Fibroblast of skin of left quadriceps (primary cell): ENCODE results near the gene DEK.

ENCODE experiments used
- DNase-seq, 2 experiments: peaks; one replicate each; pipeline ENCODE4 v3.0.0-alpha.2; 2013; ENCODE audit warnings: low read depth in 2 of 2

The DEK gene

DNA sequence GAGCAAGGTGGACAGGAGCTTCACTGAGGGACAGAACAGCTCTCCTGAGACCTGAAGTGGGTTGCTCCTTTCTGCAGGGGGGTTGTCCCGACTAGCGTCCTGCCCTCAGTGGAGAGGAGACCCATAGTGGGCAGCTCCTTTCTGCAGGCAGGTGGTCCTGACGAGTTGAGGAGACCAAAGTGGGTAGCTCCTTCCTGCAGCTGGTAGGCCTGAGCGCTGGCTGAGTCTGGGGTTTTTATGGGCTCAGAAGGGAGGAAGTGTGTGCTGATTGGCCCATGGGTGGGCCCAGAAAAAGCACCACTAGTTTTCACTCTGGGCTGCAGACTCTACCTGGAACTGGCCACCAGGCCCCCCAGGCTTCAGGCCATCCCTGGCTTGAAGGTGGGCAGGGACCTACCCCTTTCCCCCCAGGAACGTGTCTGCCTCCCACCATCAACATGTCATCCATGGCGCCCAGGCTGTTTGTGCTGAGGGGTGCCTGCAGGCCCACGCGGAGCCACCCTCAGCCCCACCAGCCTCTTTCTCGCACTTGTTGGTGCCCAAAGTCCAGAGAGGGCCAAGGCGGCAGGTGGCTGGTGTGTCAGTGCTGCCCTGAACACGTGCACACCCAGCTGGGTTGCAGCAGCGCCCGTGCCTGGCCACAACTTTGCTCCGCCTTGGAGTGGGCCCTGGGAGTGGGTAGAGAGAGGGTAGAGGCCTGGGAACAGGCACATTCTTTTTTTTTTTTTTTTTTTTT, 1.6 kb upstream of the DEK start:
- DNase-seq: no peak

DNA sequence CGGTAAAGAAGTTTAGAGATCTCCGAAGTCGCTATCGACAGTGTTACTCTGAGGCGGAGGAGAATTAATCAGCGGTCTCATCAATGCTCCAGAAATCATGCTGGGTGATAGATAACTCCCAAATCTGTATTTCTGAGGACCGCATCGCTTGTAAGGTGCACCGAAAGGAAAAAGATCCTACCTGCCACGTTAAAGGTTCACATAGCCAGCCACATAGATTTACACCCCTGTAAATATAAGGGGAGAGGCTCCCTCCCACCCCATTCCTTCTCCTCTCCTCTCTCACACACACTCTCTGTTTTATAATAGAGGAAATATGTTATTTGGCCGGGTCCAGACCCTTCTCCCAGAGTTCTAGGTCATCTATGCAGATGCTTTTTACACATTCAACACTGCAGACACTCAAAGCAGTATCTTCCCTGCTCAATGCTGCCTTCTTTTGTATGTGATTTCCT, 620 bp upstream of the DEK start:
- DNase-seq: no peak

DNA sequence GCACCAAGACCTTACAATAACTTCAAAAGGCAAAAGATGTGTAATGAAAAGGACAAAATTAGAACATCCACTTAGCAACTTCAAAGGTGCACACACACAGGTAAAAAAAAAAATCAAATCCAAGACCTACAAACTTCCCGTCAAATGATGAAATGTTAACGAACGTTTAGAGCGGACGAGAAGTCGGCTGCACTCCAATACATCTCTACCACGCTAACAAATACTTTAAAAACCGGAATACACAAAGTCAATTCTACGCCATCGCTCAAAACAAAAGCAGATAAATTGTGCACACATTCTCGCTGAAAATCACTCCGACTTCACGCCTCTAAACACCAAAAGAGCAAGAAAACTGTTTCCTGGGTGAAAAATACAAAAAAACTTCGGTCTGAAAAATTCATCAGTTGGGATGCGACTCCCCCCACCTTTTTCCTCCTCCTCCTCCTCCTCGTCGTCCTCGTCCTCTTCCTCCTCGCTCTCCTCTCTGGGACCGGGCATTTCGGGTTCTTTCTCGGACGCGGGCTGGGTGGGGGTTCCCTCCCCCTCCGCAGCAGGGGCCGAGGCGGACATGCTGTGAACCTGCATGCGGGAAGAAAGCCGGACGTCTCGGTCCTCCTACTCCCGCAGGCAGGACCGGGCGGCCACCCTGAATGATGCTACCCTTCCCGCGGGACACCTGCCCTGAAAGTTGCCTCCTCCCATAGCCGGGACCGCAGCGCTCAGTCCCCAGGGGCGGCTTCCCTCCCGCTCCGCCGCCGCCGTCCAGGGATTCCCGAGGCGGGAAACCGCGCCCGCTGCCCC, 712 bp downstream of the DEK start:
- DNase-seq: no peak

DNA sequence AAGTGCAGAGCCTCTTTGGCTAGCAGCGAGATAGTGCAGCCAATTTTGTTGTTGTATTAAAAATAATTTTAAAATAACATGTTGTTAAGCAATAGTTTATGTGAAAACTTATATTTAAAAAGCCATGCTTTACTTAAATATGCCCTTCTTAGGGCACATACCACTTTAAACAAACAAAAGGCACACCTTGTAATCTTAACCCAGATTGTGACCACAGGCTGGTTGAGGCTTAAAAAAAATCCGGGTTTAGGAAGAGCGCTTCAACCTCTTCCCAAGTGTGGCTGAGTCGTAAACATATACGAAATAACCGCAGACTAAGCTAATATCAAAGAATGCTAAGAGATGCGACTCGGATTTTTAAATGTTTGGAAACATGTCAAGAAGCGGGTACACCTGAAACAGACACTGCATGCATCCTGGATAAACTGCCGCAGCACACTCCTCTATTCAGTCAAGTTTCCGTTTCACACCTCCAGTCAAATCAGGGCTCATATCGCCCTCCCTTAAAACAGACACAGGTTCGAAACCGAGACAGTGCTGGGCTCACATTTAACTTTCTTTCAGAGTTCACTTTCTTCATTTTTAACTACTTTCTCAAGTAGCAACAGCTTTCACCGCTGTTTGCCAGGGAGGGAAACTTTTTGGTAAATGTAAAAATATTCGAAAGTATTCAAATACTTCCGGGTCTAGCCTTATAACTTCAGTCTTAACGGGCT, 1.5 kb downstream of the DEK start:
- DNase-seq: no peak

DNA sequence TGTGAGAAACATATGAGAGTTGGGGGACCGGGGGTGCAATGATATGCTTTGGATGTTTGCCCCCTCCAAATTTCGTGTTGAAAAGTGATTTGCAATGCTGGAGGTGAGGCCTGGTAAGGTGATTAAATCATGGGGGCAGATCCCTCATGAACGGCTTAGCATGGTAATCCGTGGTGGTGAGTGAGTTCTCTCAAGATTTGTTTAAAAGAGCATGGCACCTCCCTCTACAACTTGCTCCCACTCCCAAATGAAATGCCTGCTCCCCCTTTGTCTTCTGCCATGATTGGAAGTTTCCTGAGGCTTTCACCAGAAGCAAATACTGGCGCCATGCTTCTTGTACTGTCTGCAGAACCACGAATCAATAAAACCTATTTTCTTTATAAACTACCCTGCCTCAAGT, 2.5 kb downstream of the DEK start:
- DNase-seq: no peak

DNA sequence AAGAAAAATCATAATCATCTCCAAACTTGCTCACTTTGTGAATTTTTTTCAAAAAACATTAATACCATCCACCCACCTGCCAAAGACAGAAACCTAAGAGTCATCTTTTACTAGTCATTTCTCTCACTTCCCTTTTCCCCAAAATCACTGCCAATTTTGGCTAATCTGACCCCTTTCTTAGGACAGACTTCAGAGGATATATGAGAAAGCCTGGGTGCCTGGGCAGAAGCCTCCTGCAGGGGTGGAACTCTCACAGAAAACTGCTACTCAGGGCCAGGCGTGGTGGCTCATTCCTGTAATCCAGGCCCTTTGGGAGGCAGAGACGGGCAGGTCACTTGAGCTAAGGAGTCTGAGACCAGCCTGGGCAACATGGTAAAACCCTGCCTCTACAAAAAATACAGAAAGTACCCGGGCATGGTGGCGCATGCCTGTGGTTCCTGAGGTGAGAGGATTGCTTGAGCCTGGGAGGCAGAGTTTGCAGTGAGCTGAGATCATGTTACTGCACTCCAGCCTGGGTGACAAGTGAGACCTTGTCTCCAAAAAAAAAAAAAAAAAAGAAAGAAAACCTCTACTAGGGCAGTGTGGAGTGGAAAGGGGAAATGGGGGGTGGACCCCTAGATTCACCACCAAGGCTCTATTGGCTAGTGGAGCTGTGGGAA, 3.8 kb downstream of the DEK start:
- no peak for DNase-seq

DNA sequence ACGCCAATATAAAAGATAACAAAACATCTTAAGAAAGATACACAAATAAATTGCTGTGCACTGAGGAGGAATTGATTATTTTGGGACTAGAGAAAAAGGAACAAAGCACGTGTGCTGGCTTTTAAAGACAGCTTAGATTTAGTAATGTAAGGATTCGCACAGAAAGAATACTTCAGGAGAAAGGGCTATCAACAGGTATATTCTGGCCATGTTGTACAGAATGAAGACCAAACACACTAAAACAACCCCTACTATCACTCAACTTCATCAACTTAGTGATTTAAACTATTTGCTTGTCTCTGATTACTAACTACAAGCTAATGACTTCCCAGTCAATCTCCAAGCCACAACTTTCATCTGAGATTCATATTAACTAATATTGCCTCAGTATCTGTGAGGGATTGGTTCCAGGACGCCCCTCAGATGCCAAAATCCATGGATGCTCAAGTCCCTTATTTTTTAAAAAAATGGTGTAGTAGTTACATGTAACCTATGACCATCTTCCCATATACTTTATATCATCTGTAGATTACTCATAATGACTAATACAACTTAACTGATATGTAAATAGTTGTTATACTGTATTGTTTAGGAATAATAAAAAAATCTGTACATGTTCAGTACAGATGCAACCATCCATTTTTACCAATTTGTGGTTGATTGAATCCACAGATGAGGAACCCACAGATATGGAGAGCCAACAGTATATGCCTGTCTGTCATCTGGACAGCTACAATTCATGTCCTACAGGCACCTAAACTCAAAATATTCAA, 4.5 kb downstream of the DEK start:
- DNase-seq: no peak

DNA sequence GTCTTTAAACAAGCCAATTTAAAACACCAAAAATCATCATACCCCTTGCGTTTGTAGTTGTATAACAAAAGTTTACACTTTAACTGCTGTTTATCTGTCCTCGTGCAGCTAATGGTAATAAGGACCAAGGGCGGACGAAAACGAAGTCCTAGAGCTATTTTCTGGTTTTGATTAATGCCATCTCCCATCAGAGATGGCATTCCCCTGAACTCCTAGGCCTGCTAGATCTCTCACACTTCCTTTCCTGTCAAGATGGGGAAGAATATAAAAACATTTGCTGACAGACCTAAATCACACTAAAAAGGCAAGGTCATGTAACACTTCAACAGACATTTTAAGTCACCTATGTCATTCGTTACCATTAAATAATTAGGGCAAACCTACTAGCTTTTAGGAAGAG, 9.5 kb downstream of the DEK start:
- DNase-seq: no peak

DNA sequence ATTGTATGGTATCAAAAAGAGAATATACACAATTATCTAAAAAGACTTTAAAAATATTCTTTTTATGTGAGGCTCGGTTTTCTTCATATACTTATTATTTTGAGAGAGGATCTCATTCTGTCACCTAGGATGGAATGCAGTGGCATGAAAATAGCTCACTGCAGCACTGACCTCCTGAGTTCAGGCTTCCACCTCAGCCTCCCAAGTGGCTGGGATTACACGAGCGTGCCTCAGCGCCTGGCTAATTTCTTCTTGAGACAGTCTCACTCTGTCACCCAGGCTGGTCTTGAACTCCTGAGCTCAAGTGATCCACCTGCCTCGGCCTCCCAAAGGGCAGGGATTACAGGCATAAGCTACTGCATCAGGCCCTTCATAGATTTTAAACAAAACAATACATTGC, 10.7 kb downstream of the DEK start:
- DNase-seq: no peak

DNA sequence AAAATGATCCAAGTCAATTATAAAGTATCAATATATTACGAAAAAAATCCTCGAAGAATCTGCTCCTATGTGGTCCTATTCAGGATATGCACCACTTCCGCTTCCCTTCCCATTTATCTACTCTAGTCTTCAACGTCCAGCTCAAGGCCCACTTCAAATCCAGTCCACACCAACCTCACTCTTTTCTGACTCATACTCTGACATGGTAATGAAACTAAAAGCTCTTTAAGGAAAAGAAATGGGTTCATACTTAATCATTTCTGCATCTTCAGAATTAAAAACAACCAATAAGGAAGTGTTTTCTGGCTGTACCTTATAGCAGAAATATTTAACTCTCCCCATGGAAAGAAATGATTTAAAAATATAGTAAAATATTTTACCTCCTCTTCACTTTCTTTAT, 15.1 kb downstream of the DEK start:
- DNase-seq: no peak

DNA sequence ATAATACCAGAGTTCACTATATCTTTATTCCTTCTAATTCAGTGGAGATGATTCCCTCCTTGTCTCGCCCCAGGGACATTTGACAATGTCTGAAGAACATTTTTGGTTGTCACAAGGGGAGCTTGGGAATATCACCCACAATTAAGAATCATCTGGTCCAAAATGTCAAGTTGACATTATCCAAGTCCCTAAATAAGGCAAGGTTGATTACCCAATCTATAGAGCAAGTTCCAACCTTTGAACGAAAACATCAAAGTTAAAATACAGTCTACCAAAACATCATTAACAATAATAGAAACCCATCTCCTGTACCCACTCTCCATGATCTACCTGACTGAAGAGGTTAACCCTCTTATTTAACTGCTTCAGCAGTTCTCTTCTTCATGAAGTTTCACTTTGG, 15.6 kb downstream of the DEK start:
- DNase-seq: no peak

DNA sequence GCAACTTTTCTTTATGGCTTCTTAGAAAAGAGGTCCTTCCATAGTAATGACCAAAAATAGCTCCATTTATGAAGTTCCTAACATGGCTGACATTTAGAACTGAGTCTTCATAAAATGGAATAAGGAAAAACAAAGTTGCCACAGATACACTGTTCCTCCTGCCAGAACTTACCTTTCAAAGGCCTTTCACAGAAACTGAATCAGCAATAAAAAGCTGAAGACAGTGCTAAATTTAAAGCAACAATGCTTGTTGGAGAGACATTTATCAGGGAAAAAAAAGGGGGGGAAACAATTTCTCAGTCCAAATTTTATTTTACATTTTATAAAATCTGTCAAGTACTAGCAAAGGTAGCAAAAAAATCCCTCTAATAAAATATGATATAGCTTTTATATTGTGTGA, 17.3 kb downstream of the DEK start:
- DNase-seq: no peak

DNA sequence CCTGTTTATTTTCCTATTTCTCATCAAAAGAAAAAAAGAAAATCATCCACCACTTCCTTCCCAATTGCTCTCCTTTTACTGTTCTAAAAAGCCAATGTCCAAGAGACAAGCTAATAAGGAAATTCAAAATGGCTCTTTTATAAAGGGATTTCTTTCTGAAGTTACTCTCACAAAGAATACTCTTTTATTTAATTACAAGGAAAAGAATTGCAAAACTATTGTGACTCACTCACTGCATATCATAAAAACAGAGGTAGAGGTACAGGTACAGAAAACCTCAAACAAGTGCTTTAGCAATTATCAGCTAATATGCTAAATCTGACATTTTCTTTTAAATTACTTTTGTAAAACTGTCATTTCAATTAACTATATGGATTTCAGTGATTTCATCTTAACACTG, 18.1 kb downstream of the DEK start:
- DNase-seq: no peak

DNA sequence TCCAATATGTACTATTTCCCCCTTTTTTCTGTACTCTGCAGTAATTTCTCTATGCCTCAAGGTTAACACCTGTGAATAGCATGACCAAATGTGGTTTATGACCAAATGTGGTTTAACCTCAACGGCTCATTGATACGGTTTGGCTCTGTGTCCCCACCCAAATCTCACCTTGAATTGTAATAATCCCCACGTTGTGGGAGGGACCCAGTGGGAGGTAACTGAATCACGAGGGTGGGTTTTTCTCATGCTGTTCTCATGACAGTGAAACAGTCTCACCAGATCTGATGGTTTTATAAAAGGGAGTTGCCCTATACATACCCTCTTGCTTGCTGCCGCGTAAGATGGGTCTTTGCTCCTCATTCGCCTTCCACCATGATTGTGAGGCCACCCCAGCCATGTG, 18.7 kb downstream of the DEK start:
- no peak for DNase-seq

DNA sequence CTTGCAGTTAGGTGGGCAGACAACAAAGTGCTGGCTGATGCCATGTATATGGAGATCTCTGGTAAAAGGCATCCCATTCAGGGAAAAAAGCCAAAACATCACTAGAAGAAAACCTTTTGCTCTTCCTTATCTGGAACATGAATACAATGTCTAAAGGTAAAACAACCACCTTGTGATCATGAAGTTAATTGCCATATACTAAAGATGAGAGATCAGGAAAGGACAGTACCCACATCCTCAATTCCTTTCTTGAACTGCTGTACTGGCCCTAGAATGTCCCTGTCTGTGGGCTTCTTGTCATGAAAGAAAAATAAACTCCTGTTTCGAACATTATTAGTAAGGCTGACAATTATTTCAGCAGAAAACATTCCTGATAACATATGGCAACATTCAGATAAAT, 19.3 kb downstream of the DEK start:
- DNase-seq: no peak

DNA sequence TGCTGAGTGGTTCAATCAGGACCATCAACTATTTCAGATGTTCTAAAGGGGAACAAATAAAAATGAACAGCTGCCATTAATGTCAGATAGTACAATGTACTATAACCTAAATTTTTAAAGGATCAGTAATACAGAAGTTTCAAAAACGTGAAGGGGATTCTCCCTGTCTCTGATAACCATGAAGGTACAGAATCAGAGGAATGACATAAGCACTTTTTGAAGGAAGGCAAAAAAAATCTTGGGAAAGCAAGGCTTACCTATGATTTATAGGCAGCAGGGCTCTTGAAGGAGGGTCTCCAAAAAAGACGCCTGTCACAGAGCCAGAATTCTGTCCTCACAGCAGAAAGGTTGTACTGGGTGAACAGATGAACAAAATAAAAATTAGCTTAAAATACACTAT, 20.1 kb downstream of the DEK start:
- no peak for DNase-seq

DNA sequence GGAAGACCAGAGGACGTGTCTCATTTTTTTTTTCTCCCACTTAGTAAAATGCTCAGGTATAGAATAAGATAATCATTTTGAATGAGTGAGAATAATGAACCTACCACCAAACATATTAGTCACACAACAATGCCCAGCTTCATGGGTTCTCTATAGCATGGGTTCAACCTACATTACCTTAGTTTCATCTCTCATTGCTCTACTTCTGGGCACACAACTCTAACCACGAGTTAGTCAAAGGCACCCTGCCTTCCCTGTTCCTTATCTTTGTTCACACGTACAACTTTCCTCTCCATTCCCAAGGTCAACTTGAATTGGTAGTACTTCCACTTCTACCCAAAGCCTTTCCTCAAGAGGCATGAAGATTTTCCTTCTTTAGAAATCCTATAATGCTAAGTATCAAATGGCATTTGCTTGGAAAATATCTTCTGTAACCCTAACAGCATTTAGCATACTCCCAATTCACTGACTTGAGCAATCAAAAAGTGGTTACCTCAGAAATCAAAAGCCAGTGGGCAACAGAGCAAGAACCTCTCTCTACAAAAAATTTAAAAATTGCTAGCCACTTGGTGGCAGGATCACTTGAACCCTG, 20.9 kb downstream of the DEK start:
- no peak for DNase-seq

DNA sequence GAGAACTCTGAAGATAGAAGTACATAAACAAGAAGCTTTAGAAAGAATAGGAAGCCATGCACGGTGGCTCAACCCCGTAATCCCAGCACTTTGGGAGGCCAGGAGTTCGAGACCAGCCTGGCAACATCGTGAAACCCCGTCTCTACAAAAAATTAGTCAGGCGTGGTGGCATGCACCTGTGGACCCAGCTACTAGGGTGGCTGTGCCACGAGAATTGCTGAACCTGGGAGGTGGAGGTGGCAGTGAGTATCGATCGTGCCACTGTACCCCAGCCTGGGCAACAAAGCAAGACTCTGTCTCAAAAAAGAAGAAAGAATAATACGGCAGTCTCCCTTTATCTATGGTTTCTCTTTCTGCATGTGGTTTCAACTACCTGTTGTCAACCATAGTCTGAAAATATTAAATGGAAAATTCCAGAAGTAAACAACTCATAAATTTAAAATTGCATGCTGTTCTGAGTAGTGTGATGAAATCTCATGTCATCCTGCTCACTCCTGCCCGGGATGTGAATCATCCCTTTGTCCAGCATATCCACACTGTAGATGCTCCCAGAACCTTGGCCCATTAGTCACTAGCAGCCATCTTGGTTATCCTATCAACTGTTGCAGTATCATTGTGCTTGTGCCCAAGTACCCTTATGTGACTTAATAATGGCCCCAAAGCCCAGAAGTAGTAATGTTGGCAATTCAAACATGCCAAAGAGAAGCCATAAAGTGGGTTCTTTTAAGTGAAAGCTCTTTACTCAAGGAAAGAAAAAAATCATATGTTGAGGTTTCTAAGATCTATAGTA, 22.1 kb downstream of the DEK start:
- peak; percentile 74 to 80 for DNase-seq

DNA sequence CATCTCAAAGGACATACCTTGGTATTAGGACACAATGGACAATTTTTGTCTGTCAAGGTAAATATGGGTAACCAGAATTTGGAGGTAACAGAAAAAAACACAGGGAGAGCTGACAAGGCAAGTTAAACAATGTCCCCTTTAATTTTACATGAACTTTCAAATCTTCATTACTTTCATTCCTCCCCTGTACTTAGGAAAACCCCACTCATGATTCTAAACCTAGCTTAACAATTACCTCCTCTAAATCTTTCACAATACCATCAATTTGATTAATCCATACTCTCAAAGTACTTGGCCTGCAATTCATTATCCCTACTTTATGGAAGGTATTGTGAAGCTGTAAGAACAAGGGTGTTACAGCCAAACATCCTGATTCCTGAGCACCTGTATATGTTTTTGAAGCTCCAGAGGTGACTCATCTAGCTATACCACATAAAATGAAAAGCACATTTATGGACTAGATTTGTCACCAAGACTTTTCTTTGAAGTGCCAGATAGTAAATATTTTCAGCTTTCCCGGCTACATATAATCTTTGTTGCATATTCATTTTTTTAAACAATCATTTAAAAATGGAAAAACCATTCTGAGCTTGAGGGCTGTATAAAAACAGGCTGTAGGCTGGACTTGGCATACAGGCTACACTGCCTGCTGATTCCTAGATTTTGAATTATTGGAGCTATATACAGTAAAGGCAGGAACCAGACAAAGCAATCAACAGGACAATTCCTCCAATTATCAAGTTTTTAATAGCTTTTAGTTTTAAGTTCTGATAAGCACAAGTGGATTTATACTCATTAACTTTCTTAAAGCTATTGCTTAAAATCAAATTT, 22.9 kb downstream of the DEK start:
- no peak for DNase-seq
